ENCODE measurements around the gene MAPK7.

The MAPK7 gene

GRCh38 chr17:19399750-19400450 is 21.6 kb downstream of the MAPK7 start:
- DNase-seq (ENCODE audit: low read depth): no peak

GRCh38 chr17:19401321-19402010 is 23.2 kb downstream of the MAPK7 start:
- DNase-seq (ENCODE audit: low read depth): no peak

DNA sequence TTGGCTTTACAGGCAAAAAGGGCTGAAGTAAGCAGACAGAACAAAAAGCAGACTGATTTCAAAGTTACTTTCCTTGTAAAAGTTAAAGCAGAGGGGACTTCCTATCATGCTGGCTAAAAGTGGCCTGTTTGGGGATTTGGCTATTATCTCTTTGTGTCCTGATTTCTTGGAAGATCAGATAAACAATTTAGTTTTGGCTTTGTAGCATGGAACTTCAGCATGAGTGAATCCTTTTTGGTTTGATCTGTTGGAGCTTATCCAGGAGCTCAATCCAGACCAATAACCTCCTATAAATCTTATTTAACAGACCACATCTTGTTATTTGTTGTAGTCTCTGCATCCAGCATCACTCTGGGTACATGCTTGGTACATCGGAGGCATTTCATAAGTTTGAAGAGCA is 23.9 kb downstream of the MAPK7 start:
- DNase-seq (ENCODE audit: low read depth): no peak

DNA sequence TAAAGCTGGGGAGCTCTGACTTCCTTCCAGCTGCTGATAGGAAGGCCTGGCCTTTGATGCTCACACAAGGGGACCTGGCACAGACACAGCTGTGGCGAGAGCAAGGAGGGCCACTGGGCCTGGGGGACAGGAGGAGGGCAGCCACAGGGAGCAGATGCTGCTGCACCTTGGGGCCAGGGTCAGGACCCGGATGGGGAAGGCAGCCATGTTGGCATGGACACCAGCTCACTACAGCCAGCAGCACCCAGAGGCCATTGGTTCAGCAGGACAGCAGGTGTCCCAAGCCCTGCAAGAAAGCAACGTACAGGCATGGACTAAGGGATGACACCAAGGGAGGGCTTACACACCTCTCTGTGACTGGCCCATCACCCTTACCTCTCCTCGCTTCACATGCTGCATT is 24.7 kb downstream of the MAPK7 start:
- no peak for DNase-seq (ENCODE audit: low read depth)

GRCh38 chr17:19404264-19404663 is 26.0 kb downstream of the MAPK7 start:
- no peak for DNase-seq (ENCODE audit: low read depth)

DNA sequence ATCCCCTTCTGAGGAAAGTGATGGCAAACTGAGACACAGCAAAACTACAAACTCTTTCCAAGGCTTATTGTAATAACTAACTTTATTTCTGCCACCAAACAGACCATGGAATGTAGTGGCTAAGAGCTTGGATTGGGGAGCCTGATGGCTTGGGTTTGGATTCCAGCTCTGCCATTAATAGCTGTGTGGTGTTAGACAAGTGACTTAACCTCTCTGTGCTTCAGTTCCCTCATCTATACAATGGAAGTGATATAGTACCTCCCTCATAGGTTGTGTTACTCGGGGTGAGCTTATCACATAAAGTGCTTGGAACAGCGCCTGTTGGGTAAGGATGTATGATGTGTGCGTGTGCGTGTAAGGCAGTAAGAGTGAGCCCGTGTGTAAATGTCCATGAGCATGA is 26.8 kb downstream of the MAPK7 start:
- DNase-seq (ENCODE audit: low read depth): no peak

- DNase-seq (ENCODE audit: low read depth): no peak
These were observed 29.5 kb downstream of the MAPK7 start for GRCh38 chr17:19407601-19408345.

- no peak for DNase-seq (ENCODE audit: low read depth)
These were observed 30.0 kb downstream of the MAPK7 start for GRCh38 chr17:19408346-19408710.

- no peak for DNase-seq (ENCODE audit: low read depth)
These were observed 30.8 kb downstream of the MAPK7 start for GRCh38 chr17:19409066-19409465.

DNA sequence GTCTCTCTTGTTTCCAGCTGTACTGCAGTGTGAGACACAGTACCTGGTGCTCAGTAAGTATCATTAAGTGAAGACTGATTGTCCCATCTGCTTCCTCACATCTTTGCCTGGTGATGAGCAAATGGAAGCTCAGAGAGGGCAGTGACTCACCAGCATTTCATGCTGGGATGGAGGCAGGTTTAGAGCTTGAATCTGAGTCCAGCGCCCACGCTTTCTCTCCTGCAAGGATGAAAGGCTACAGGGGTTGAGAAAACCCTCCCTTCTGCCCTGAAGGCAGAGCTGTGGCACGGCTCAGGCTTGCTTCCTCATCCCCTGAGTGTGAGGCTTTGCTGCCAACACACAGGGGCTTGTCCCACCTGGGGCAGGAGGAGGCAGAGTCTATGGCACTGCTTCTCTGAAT is 31.2 kb downstream of the MAPK7 start:
- no peak for DNase-seq (ENCODE audit: low read depth)

DNA sequence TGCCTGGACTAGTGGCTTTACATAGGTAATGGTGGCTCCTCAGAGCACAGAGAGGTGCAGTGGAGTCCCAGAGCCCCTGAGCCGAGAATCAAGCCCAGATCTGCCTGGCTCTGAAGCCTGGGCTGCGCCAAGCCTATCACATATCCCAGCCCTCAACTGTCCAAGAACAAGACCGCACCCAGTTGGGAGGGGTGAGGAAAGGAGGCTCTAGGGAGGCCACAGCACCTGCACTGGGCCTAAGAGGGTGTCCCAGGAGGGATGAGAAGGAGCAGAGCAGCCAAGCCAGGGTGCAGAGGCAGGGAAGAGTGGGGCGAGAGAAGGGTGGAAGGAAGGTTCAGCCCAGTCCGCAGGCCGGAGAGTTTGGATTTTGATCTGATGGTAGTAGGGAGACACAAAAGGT is 31.8 kb downstream of the MAPK7 start:
- DNase-seq (ENCODE audit: low read depth): no peak

DNA sequence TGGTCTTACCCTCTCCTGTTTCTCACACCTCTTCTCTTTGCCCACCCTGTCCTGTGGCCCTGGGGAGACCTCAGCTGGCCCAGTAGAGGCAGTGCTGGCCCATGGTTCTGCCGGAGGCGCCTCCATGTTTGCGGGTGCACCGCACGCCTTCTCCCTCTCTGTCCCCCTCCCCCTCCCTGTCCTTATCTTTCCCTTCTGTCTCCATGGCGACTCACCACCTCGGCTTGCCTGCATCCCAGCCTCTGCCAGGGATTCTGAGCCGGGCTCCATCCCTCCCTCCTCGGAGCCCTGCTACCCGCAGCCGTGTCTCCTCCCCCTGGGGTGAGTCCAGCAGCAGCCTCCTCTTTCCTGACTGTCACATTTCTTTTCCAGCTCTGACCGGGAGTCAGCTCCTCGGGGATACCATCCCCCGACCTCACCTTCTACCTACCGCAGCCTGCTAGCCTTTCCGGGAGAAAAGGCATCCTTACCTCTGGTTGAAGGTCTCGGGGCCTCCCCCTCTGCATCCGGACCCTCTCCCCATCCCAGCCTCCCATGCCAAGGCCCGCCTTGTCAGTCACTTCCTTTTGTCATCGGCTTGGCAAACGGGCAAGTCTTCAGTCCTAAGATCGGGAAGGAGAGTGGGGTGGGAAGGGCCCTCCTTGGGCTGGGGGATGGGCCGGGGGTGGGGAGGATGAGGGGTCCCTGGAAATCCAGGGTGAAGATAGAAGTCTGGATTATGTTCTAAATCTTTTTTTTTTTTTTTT is 32.8 kb downstream of the MAPK7 start, which contains the start of gene RNF112:
TSS of gene RNF112 (plus strand) at position 358 of the 746 bp plus-strand sequence. CDS start at position 535, 177 bp downstream.
- no peak for DNase-seq (ENCODE audit: low read depth)

DNA sequence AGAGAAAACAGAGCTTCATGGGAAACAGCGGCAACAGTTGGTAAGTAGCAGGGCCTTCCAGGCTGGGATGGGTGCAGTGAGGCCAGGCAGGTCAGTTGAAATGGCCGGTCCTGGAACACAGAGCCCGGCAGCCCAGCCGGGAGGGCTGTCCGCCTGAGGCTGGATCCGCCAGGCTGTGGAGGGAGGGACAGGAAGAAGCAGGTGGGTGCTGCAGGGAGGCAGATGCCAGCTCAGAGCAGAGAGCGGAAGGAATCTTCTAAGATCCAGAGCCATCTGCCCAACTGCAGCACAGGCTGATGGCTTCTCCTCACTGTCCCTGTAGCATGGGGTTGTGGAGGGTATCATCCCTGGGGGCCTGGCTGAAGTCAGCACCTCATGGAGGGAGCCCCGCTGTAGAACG is 33.3 kb downstream of the MAPK7 start:
- no peak for DNase-seq (ENCODE audit: low read depth)

GRCh38 chr17:19412510-19412909 is 34.2 kb downstream of the MAPK7 start:
- DNase-seq (ENCODE audit: low read depth): no peak

DNA sequence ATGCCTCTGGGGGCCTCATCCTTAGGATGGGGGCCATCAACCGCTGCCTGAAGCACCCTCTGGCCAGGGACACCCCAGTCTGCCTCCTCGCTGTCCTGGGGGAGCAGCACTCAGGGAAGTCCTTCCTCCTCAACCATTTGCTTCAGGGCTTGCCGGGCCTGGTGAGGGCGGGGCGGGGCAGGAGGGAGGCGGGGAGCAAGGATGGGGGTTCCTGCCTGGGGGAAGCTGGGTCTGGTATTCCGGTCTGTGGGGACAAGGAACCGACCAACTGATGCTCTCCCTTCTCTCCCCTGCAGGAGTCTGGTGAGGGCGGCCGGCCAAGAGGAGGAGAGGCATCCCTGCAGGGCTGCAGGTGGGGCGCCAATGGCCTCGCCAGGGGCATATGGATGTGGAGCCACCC is 34.7 kb downstream of the MAPK7 start:
- no peak for DNase-seq (ENCODE audit: low read depth)

DNA sequence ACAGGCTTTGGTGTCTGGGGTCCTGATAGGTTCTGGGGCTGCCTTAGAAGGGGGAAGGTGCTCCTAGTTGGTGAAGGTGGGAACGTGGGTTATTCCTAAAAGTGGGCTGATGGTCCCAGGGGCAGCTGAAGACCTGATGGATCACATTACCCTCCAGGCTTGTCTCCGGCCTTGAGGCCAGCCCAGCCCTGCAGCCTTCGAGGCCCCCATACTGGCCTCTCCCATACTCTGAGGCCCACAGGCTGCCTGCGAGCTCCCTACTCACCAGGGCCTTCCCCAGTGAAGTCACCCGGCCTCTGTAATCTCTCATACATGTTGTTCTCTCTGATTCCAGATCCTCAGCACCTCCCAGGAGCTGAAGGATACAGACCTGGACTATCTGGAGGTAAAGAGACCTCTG is 35.5 kb downstream of the MAPK7 start:
- DNase-seq (ENCODE audit: low read depth): no peak

DNA sequence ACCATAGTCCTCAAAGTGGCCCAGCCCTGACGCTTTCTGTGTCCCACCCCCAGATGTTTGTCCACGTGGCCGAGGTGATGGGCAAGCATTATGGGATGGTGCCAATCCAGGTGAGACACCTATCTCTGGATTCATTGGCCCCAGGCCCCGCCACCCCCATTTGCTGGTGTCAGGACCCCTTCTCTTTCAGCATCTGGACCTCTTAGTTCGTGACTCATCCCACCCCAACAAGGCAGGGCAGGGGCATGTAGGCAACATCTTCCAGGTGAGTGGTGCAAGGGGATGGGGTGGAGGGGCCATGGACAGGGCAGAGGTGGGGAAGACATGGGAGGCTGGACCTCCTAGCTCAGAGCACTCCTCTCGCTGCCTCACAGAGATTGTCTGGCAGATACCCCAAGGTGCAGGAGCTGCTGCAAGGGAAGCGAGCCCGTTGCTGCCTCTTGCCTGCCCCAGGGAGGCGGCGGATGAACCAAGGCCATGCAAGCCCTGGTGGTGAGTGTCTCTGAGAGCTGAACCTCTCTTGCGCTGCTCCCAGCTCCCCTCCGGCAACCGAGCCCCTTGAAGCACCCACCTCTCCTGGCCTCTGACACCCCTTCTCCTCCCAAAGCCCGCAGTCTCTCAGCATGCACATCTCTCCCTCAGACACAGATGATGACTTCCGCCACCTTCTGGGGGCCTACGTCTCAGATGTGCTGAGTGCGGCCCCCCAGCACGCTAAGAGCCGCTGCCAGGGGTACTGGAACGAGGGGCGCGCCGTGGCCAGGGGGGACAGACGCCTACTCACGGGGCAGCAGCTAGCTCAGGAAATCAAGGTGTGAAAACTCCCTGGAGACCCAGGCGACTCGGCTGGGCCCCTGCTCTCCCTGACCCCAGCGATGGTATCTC is 36.3 kb downstream of the MAPK7 start:
- DNase-seq (ENCODE audit: low read depth): no peak

GRCh38 chr17:19415311-19415710 is 37.0 kb downstream of the MAPK7 start:
- no peak for DNase-seq (ENCODE audit: low read depth)

- DNase-seq (ENCODE audit: low read depth): no peak
These were observed 37.8 kb downstream of the MAPK7 start for GRCh38 chr17:19415806-19416775.

GRCh38 chr17:19417611-19418010 is 39.3 kb downstream of the MAPK7 start:
- no peak for DNase-seq (ENCODE audit: low read depth)
